ENCODE results near the gene PCDH1. TPM values are rescaled to one million over a fixed set of nuclear protein-coding genes. Genes with fewer than 3 reads are reported as not detected.

Gene PCDH1
- total RNA-seq, 1 experiment from 2014 or later: 127 TPM

DNA sequence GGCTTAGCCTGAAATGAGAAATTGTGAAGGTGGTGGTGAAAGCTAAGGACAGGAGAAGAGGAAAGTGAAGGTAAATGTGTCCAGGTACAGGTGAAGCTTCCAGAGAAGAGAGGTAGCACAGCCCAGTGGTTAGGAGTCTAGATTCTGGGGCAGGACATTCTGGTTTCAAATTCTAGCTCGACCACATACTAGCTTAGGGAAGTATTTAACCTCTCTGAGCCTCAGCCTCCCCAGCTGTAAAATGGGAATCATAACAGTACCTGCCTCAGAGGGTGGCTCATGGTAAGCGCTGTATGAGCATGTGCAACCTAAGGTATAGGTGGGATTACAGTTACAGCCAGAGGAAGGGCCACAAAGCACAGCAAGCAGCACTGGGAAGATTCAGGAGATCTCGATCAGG, 55.2 kb downstream of the PCDH1 start:
- Histone ChIP-seq H4K5ac (ENCODE audit: insufficient read length, low read depth, low read length) (no peak overlapping the region), H4K8ac (replicated peaks; ENCODE audit: insufficient read length, low read depth, low read length) (no peak overlapping the region), H3K9me3 (ENCODE audit: control insufficient read depth, low read depth, low read length) (no peaks in the 10 kb centered on the region), H3K23me2 (ENCODE audit: insufficient read length, low read depth, low read length, poor library complexity, severe bottlenecking) (no peaks in the 10 kb centered on the region), H3T11ph (ENCODE audit: low read length) (no peak overlapping the region), H3K14ac (ENCODE audit: insufficient read depth, low read length) (no peak overlapping the region), H2BK20ac (ENCODE audit: low read depth, low read length, poor library complexity, severe bottlenecking) (no peak overlapping the region), H3K4me2 (ENCODE audit: insufficient read depth, insufficient read length, low read length) (no peak overlapping the region), H2BK120ac (ENCODE audit: low read depth, low read length, poor library complexity, severe bottlenecking) (no peak overlapping the region), H3K27me3 (ENCODE audit: insufficient read depth, low read length) (no peaks in the 10 kb centered on the region), H3K23ac (ENCODE audit: insufficient read length, low read depth, low read length) (no peak overlapping the region), H3K18ac (ENCODE audit: insufficient read length, low read depth, low read length) (no peak overlapping the region), H2BK12ac (ENCODE audit: insufficient read length, low read depth, low read length) (no peak overlapping the region), H2BK5ac (ENCODE audit: insufficient read length, low read length) (no peak overlapping the region), H3K4ac (ENCODE audit: low read depth, low read length) (no peak overlapping the region), H2AK5ac (ENCODE audit: insufficient read length, low read length) (no peak overlapping the region), H3K79me1 (ENCODE audit: insufficient read depth, low read depth, low read length, poor library complexity, severe bottlenecking) (no peaks in the 10 kb centered on the region), H3K4me1 (ENCODE audit: insufficient read depth, low read length) (peaks cover 3% of the 10 kb centered on the region; the same call in 1 of the 2 replicates), H4K91ac (ENCODE audit: insufficient read length, low read depth, low read length) (no peak overlapping the region), H2BK15ac (ENCODE audit: low read depth, low read length) (no peak overlapping the region), H3K9ac (ENCODE audit: extremely low read depth, insufficient read length, low read length) (no peak overlapping the region), H2AFZ (ENCODE audit: low read length) (no peak overlapping the region), H3K79me2 (ENCODE audit: insufficient read depth, low read length) (no peaks in the 10 kb centered on the region), H4K20me1 (ENCODE audit: control insufficient read depth, insufficient read depth, insufficient read length) (no peaks in the 10 kb centered on the region), H3K27ac (ENCODE audit: insufficient read length, low read depth, low read length) (no peak overlapping the region), H3K56ac (ENCODE audit: insufficient read length, low read depth, low read length) (no peak overlapping the region)
- WGBS (ENCODE audit: extremely low coverage, insufficient read length, low lambda C conversion rate): no CpG with 5 or more reads among the region's 3 CpGs
- TF ChIP-seq, protein P1, sequence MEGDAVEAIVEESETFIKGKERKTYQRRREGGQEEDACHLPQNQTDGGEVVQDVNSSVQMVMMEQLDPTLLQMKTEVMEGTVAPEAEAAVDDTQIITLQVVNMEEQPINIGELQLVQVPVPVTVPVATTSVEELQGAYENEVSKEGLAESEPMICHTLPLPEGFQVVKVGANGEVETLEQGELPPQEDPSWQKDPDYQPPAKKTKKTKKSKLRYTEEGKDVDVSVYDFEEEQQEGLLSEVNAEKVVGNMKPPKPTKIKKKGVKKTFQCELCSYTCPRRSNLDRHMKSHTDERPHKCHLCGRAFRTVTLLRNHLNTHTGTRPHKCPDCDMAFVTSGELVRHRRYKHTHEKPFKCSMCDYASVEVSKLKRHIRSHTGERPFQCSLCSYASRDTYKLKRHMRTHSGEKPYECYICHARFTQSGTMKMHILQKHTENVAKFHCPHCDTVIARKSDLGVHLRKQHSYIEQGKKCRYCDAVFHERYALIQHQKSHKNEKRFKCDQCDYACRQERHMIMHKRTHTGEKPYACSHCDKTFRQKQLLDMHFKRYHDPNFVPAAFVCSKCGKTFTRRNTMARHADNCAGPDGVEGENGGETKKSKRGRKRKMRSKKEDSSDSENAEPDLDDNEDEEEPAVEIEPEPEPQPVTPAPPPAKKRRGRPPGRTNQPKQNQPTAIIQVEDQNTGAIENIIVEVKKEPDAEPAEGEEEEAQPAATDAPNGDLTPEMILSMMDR (conservative IDR thresholded peaks at IDR 0.05): no peak
- Mint-ChIP-seq H3K27me3 (ENCODE audit: low read depth) (no peaks in the 10 kb centered on the region; the same call in 1 of the 2 replicates), H3K4me3 (no peak overlapping the region), H3K9me3 (no peaks in the 10 kb centered on the region), H3K36me3 (ENCODE audit: insufficient read depth in 1 of 3, low read depth in 3 of 3) (peaks cover 0 to 8% (median 0%) of the 10 kb centered on the region in 3 experiments; a peak in 3 of 7 replicates), H3K27ac (no peak overlapping the region; a peak in 2 of 7 replicates), H3K4me1 (peaks cover 67 to 76% of the 10 kb centered on the region in 2 experiments)
- no peak for DNase-seq

All from H9 (cell line).